ENCODE measurements around the gene MECR. TPM values are rescaled to one million over a fixed set of nuclear protein-coding genes. Genes with fewer than 3 reads are reported as not detected.
A peak's percentile ranks its signal among the peaks of the same experiment; 100 is the strongest.
"Not testable (repeated sequence)": the region's sequence is repeated elsewhere in the genome, so short reads cannot be mapped to it uniquely, and the experiment has no call there.

MECR gene
- polyA plus RNA-seq, 1 donor = 23.8 TPM

- Histone ChIP-seq H3K4me1 (ENCODE audit: control insufficient read depth, insufficient read depth, low read length) (peaks cover 14% of the 10 kb centered on the region), H3K4me3 (ENCODE audit: low read length) (no peak overlapping the region), H3K27ac (ENCODE audit: low read length) (no peak overlapping the region), H3K27me3 (ENCODE audit: control insufficient read depth, insufficient read depth, low read length) (no peaks in the 10 kb centered on the region), H3K9me3 (ENCODE audit: control insufficient read depth, low read depth, low read length) (peaks cover 14% of the 10 kb centered on the region), H3K36me3 (ENCODE audit: control insufficient read depth, insufficient read depth, low read length) (peaks cover 86% of the 10 kb centered on the region)
- no peak for DNase-seq
- 100% methylated on average over 1 of the region's 8 CpGs for WGBS (ENCODE audit: insufficient coverage, low lambda C conversion rate)
Measured at GRCh38 chr1:29152046-29152805, 78.5 kb downstream of the MECR start.

GRCh38 chr1:29150346-29150745, 80.4 kb downstream of the MECR start:
- H3K36me3 ChIP-seq (ENCODE audit: control insufficient read depth, insufficient read depth, low read length) = peaks cover 86% of the 10 kb centered on the region
- not testable (repeated sequence) for H3K4me3 ChIP-seq (ENCODE audit: low read length)

GRCh38 chr1:29148656-29149491, 81.9 kb downstream of the MECR start:
- no peaks in the 10 kb centered on the region for H3K27me3 ChIP-seq (ENCODE audit: control insufficient read depth, insufficient read depth, low read length)
- no peak overlapping the region for H3K4me3 ChIP-seq (ENCODE audit: low read length)
- peaks cover 23% of the 10 kb centered on the region for H3K9me3 ChIP-seq (ENCODE audit: control insufficient read depth, low read depth, low read length)
- 82% methylated on average over 10 of the region's 35 CpGs for WGBS (ENCODE audit: insufficient coverage, low lambda C conversion rate)
- peaks cover 74% of the 10 kb centered on the region for H3K36me3 ChIP-seq (ENCODE audit: control insufficient read depth, insufficient read depth, low read length)
- peak overlapping the region; percentile 54 for H3K27ac ChIP-seq (ENCODE audit: low read length)
- peaks cover 18% of the 10 kb centered on the region for H3K4me1 ChIP-seq (ENCODE audit: control insufficient read depth, insufficient read depth, low read length)
- DNase-seq = peak in 1 of 2 donors; percentile 75

More at GRCh38 chr1:29150346-29150745, 80.4 kb downstream of the MECR start:
- not testable (repeated sequence) for H3K27me3 ChIP-seq (ENCODE audit: control insufficient read depth, insufficient read depth, low read length); H3K27ac ChIP-seq (ENCODE audit: low read length); DNase-seq
- peaks cover 14% of the 10 kb centered on the region for H3K4me1 ChIP-seq (ENCODE audit: control insufficient read depth, insufficient read depth, low read length)
- peaks cover 19% of the 10 kb centered on the region for H3K9me3 ChIP-seq (ENCODE audit: control insufficient read depth, low read depth, low read length)
- no CpG with 5 or more reads among the region's 9 CpGs for WGBS (ENCODE audit: insufficient coverage, low lambda C conversion rate)

- DNase-seq = peak; percentile 82 to 94
Measured at GRCh38 chr1:29145739-29146437, 84.8 kb downstream of the MECR start.

GRCh38 chr1:29144178-29144577, 86.6 kb downstream of the MECR start:
- Histone ChIP-seq H3K9me3 (ENCODE audit: control insufficient read depth, low read depth, low read length) (peaks cover 22% of the 10 kb centered on the region), H3K4me3 (ENCODE audit: low read length) (no peak overlapping the region), H3K27me3 (ENCODE audit: control insufficient read depth, insufficient read depth, low read length) (no peaks in the 10 kb centered on the region), H3K36me3 (ENCODE audit: control insufficient read depth, insufficient read depth, low read length) (peaks cover 33% of the 10 kb centered on the region), H3K4me1 (ENCODE audit: control insufficient read depth, insufficient read depth, low read length) (peaks cover 18% of the 10 kb centered on the region), H3K27ac (ENCODE audit: low read length) (no peak overlapping the region)
- DNase-seq = no peak
- WGBS (ENCODE audit: insufficient coverage, low lambda C conversion rate) = no CpG with 5 or more reads among the region's 2 CpGs

More at GRCh38 chr1:29145739-29146437, 84.8 kb downstream of the MECR start:
- Histone ChIP-seq H3K36me3 (ENCODE audit: control insufficient read depth, insufficient read depth, low read length) (peaks cover 48% of the 10 kb centered on the region), H3K4me1 (ENCODE audit: control insufficient read depth, insufficient read depth, low read length) (peaks cover 18% of the 10 kb centered on the region), H3K9me3 (ENCODE audit: control insufficient read depth, low read depth, low read length) (peaks cover 26% of the 10 kb centered on the region), H3K27me3 (ENCODE audit: control insufficient read depth, insufficient read depth, low read length) (no peaks in the 10 kb centered on the region), H3K4me3 (ENCODE audit: low read length) (no peak overlapping the region), H3K27ac (ENCODE audit: low read length) (peak overlapping the region; percentile 94)
- WGBS (ENCODE audit: insufficient coverage, low lambda C conversion rate) = 23% methylated on average over 3 of the region's 8 CpGs

GRCh38 chr1:29142714-29143113, 88.0 kb downstream of the MECR start:
- Histone ChIP-seq H3K4me1 (ENCODE audit: control insufficient read depth, insufficient read depth, low read length) (peaks cover 15% of the 10 kb centered on the region), H3K27me3 (ENCODE audit: control insufficient read depth, insufficient read depth, low read length) (no peaks in the 10 kb centered on the region), H3K9me3 (ENCODE audit: control insufficient read depth, low read depth, low read length) (peaks cover 12% of the 10 kb centered on the region), H3K27ac (ENCODE audit: low read length) (no peak overlapping the region), H3K4me3 (ENCODE audit: low read length) (no peak overlapping the region), H3K36me3 (ENCODE audit: control insufficient read depth, insufficient read depth, low read length) (peaks cover 18% of the 10 kb centered on the region)
- WGBS (ENCODE audit: insufficient coverage, low lambda C conversion rate) = 86% methylated on average over 1 of the region's 2 CpGs
- DNase-seq = no peak

Other genes starting within 250 kb of the MECR start
- 5.9 TPM for gene TMEM200B, start 107.0 kb downstream of the MECR start, polyA plus RNA-seq
- gene SRSF4, start 49.0 kb downstream of the MECR start, polyA plus RNA-seq = 149 TPM
- 17.6 TPM for gene PTPRU, start 5.6 kb upstream of the MECR start, polyA plus RNA-seq

Measured in large intestine (tissue), 3 donors.